PC-3 (cell line): ENCODE data around the gene AKAP13.
A peak's percentile ranks its signal among the peaks of the same experiment; 100 is the strongest.

ENCODE experiments used
- CTCF ChIP-seq: fragments of 300-600 bp; sonication (generic); conservative IDR thresholded peaks from 2 replicates; pipeline ENCODE4 v1.5.1; 2017; ENCODE audit warnings: antibody characterized with exemption, low read depth, mild to moderate bottlenecking, low read length
- EZH2 ChIP-seq: fragments of 300-600 bp; sonication (generic); IDR thresholded peaks from one replicate; pipeline ENCODE4 v1.6.1; 2017; ENCODE audit warnings: antibody characterized with exemption, mild to moderate bottlenecking, low read length; ENCODE audit not compliant: unreplicated experiment

- peak; percentile 71 for TF ChIP-seq CTCF
- no peak for TF ChIP-seq EZH2
Measured at GRCh38 chr15:85592148-85592547, 211.7 kb downstream of the AKAP13 start.
